ENCODE results near the gene SZT2. TPM values are rescaled to one million over a fixed set of nuclear protein-coding genes. Genes with fewer than 3 reads are reported as not detected.
"Not testable (repeated sequence)": the region's sequence is repeated elsewhere in the genome, so short reads cannot be mapped to it uniquely, and the experiment has no call there.

Gene SZT2
- total RNA-seq, 1 donor from 2014 or later, result 32.5 TPM

- DNase-seq (ENCODE audit: low spot score), result no peak
These were observed 101.4 kb downstream of the SZT2 start for GRCh38 chr1:43491061-43491460.

GRCh38 chr1:43492826-43493225 lies 103.1 kb downstream of the SZT2 start:
- no peak for DNase-seq (ENCODE audit: low spot score)

- DNase-seq (ENCODE audit: low spot score), result peak; percentile 56
These were observed 104.2 kb downstream of the SZT2 start for GRCh38 chr1:43493661-43494450.

- DNase-seq (ENCODE audit: low spot score), result no peak
These were observed 105.5 kb downstream of the SZT2 start for GRCh38 chr1:43495204-43495603.

GRCh38 chr1:43499898-43500297 lies 110.2 kb downstream of the SZT2 start:
- no peak for DNase-seq (ENCODE audit: low spot score)

GRCh38 chr1:43501806-43502205 lies 112.1 kb downstream of the SZT2 start:
- DNase-seq (ENCODE audit: low spot score), result not testable (repeated sequence)

- DNase-seq (ENCODE audit: low spot score), result no peak
These were observed 113.8 kb downstream of the SZT2 start for GRCh38 chr1:43503534-43503933.

Other genes starting within 250 kb of the SZT2 start
- 28.4 TPM for gene EBNA1BP2, start 217.6 kb upstream of the SZT2 start, total RNA-seq (ENCODE audit: insufficient read depth, low replicate concordance)
- 5.3 TPM for gene CFAP57, start 217.6 kb upstream of the SZT2 start, total RNA-seq (ENCODE audit: insufficient read depth, low replicate concordance)
- gene TMEM125, start 119.9 kb upstream of the SZT2 start, total RNA-seq (ENCODE audit: insufficient read depth, low replicate concordance), result 0.72 TPM
- 0.48 TPM for gene C1orf210, start 104.3 kb upstream of the SZT2 start, total RNA-seq (ENCODE audit: insufficient read depth, low replicate concordance)
- 17.1 TPM for gene TIE1, start 88.9 kb upstream of the SZT2 start, total RNA-seq (ENCODE audit: insufficient read depth, low replicate concordance)
- gene MPL, start 52.1 kb upstream of the SZT2 start, total RNA-seq (ENCODE audit: insufficient read depth, low replicate concordance), result not detected
- 1.4 TPM for gene CDC20, start 30.9 kb upstream of the SZT2 start, total RNA-seq (ENCODE audit: insufficient read depth, low replicate concordance)
- gene ELOVL1, start 21.9 kb upstream of the SZT2 start, total RNA-seq (ENCODE audit: insufficient read depth, low replicate concordance), result 18.1 TPM
- gene MED8, start 99 bp upstream of the SZT2 start, total RNA-seq (ENCODE audit: insufficient read depth, low replicate concordance), result 33.0 TPM
- 46.5 TPM for gene HYI, start 64.0 kb downstream of the SZT2 start, total RNA-seq (ENCODE audit: insufficient read depth, low replicate concordance)
- gene PTPRF, start 141.0 kb downstream of the SZT2 start, total RNA-seq (ENCODE audit: insufficient read depth, low replicate concordance), result 36.4 TPM